Measurements from ENCODE around the gene ADCK2.
"Not testable (repeated sequence)": the region's sequence is repeated elsewhere in the genome, so short reads cannot be mapped to it uniquely, and the experiment has no call there.

The ADCK2 gene

GRCh38 chr7:140708764-140709163, 36.0 kb downstream of the ADCK2 start:
- H3K4me3 ChIP-seq (ENCODE audit: low read length in 2 of 2) = not testable (repeated sequence)

DNA sequence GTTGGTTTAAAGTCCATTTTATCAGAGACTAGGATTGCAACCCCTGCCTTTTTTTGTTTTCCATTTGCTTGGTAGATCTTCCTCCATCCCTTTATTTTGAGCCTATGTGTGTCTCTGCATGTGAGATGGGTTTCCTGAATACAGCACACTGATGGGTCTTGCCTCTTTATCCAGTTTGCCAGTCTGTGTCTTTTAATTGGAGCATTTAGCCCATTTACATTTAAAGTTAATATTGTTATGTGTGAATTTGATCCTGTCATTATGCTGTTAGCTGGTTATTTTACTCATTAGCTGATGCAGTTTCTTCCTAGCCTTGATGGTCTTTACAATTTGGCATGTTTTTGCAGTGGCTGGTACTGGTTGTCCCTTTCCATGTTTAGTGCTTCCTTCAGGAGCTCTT, 39.6 kb downstream of the ADCK2 start:
- not testable (repeated sequence) for H3K27ac ChIP-seq (ENCODE audit: low read depth in 2 of 2, low read length in 2 of 2); H3K9ac ChIP-seq (ENCODE audit: low read depth in 1 of 2, low read length in 2 of 2); H3K9me3 ChIP-seq (ENCODE audit: control insufficient read depth in 2 of 2, low read length in 2 of 2); H3K36me3 ChIP-seq (ENCODE audit: control insufficient read depth in 2 of 2, insufficient read depth in 2 of 2, low read length in 2 of 2); H3K4me1 ChIP-seq (ENCODE audit: control insufficient read depth in 2 of 2, insufficient read depth in 2 of 2, low read length in 2 of 2); H3K4me3 ChIP-seq (ENCODE audit: low read length in 2 of 2); H3K27me3 ChIP-seq (ENCODE audit: control insufficient read depth in 2 of 2, insufficient read depth in 2 of 2, low read length in 2 of 2)

More at GRCh38 chr7:140708764-140709163, 36.0 kb downstream of the ADCK2 start:
- not testable (repeated sequence) for H3K9ac ChIP-seq (ENCODE audit: low read depth in 1 of 2, low read length in 2 of 2); H3K27ac ChIP-seq (ENCODE audit: low read depth in 2 of 2, low read length in 2 of 2); H3K4me1 ChIP-seq (ENCODE audit: control insufficient read depth in 2 of 2, insufficient read depth in 2 of 2, low read length in 2 of 2); H3K27me3 ChIP-seq (ENCODE audit: control insufficient read depth in 2 of 2, insufficient read depth in 2 of 2, low read length in 2 of 2); H3K9me3 ChIP-seq (ENCODE audit: control insufficient read depth in 2 of 2, low read length in 2 of 2)
- H3K36me3 ChIP-seq (ENCODE audit: control insufficient read depth in 2 of 2, insufficient read depth in 2 of 2, low read length in 2 of 2) = peaks cover 5 to 22% of the 10 kb centered on the region in 2 donors

DNA sequence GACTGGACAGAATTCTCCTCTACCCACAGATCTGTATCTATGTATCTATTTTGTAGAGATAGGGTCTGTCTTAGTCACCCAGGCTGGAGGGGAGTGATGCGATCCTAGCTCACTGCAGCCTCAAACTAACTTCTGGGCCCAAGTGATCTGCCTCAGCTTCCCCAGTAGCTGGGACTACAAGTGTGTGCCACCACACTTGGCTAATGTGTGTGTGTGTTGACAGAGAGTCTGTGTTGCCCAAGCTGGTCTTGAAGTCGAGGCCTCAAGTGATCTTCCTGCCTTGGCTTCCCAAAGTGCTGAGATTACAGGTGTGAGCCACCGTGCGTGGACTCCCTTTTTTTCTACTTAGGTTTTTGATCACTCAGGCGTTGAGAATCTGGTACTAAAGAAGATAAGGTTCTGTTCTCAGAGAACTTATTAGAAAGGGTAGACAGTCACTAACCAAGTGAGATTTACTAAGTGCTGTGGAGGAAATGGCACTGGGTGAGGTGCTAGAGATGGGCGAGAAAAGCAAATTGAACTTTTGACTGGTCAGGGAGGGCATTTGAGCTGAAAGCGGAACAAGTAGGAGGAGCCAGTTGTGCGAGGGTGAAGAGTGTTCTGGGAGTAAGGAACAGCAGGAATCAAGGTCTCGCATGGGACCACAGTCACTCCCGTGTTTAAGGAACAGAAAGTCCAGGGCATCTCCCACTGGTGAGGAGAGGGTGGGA, 41.7 kb downstream of the ADCK2 start:
- Histone ChIP-seq H3K27me3 (ENCODE audit: control insufficient read depth in 2 of 2, insufficient read depth in 2 of 2, low read length in 2 of 2) (no peaks in the 10 kb centered on the region), H3K4me1 (ENCODE audit: control insufficient read depth in 2 of 2, insufficient read depth in 2 of 2, low read length in 2 of 2) (no peaks in the 10 kb centered on the region), H3K27ac (ENCODE audit: low read depth in 2 of 2, low read length in 2 of 2) (no peak overlapping the region)

GRCh38 chr7:140719721-140720120, 47.0 kb downstream of the ADCK2 start:
- Histone ChIP-seq H3K9ac (ENCODE audit: low read depth in 1 of 2, low read length in 2 of 2) (no peak overlapping the region), H3K27me3 (ENCODE audit: control insufficient read depth in 2 of 2, insufficient read depth in 2 of 2, low read length in 2 of 2) (no peaks in the 10 kb centered on the region), H3K36me3 (ENCODE audit: control insufficient read depth in 2 of 2, insufficient read depth in 2 of 2, low read length in 2 of 2) (peaks cover 0 to 4% of the 10 kb centered on the region in 2 donors), H3K9me3 (ENCODE audit: control insufficient read depth in 2 of 2, low read length in 2 of 2) (no peaks in the 10 kb centered on the region), H3K4me3 (ENCODE audit: low read length in 2 of 2) (no peak overlapping the region), H3K4me1 (ENCODE audit: control insufficient read depth in 2 of 2, insufficient read depth in 2 of 2, low read length in 2 of 2) (no peaks in the 10 kb centered on the region), H3K27ac (ENCODE audit: low read depth in 2 of 2, low read length in 2 of 2) (no peak overlapping the region)

More for the DNA sequence above, 41.7 kb downstream of the ADCK2 start:
- Histone ChIP-seq H3K9ac (ENCODE audit: low read depth in 1 of 2, low read length in 2 of 2) (no peak overlapping the region), H3K9me3 (ENCODE audit: control insufficient read depth in 2 of 2, low read length in 2 of 2) (no peaks in the 10 kb centered on the region), H3K4me3 (ENCODE audit: low read length in 2 of 2) (no peak overlapping the region), H3K36me3 (ENCODE audit: control insufficient read depth in 2 of 2, insufficient read depth in 2 of 2, low read length in 2 of 2) (no peaks in the 10 kb centered on the region)

GRCh38 chr7:140722254-140722653, 49.5 kb downstream of the ADCK2 start:
- no peak overlapping the region for H3K9ac ChIP-seq (ENCODE audit: low read depth in 1 of 2, low read length in 2 of 2)
- no peaks in the 10 kb centered on the region for H3K4me1 ChIP-seq (ENCODE audit: control insufficient read depth in 2 of 2, insufficient read depth in 2 of 2, low read length in 2 of 2)
- H3K9me3 ChIP-seq (ENCODE audit: control insufficient read depth in 2 of 2, low read length in 2 of 2) = no peaks in the 10 kb centered on the region
- no peak overlapping the region for H3K4me3 ChIP-seq (ENCODE audit: low read length in 2 of 2)
- H3K27me3 ChIP-seq (ENCODE audit: control insufficient read depth in 2 of 2, insufficient read depth in 2 of 2, low read length in 2 of 2) = no peaks in the 10 kb centered on the region
- H3K27ac ChIP-seq (ENCODE audit: low read depth in 2 of 2, low read length in 2 of 2) = no peak overlapping the region
- H3K36me3 ChIP-seq (ENCODE audit: control insufficient read depth in 2 of 2, insufficient read depth in 2 of 2, low read length in 2 of 2) = peaks cover 0 to 9% of the 10 kb centered on the region in 2 donors

DNA sequence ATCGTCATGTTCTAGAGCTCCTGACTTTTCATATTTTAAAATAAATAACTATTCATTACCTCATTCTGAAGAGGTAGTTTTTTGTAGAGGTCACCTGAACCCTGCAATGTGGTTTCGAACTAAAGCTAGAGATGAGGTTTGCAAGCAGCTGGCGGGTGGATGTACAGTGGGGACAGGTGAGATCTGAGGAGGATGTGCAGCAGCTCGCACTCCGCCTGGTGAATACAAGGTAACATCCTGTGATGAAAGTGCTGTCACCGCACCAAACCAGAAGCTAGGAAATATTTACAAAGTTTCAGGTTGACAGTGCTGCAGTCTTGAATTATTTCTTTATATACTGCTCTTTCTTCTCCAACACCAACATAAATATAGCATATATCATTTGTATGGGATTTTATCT, 50.3 kb downstream of the ADCK2 start:
- Histone ChIP-seq H3K27ac (ENCODE audit: low read depth in 2 of 2, low read length in 2 of 2) (no peak overlapping the region), H3K4me1 (ENCODE audit: control insufficient read depth in 2 of 2, insufficient read depth in 2 of 2, low read length in 2 of 2) (no peaks in the 10 kb centered on the region)

DNA sequence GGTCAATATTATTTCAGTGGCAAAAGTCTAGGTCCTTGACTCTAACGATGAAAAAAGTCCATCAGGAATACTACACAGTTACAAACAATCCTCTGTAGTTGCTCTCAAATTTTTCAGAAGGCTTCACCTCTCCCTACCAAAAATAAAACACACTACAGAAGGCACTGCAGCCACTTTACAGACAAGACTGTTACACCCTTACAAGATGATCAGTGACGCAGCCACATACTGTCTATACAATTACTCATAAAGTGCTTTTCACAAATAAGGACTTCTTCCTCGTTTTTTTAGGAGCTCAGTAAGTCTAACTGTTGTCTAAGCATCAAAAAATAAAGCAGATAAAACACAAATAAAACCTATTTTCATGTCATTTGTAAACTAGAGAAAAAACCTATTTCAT, 50.8 kb downstream of the ADCK2 start:
- Histone ChIP-seq H3K9ac (ENCODE audit: low read depth in 1 of 2, low read length in 2 of 2) (no peak overlapping the region), H3K27ac (ENCODE audit: low read depth in 2 of 2, low read length in 2 of 2) (no peak overlapping the region), H3K36me3 (ENCODE audit: control insufficient read depth in 2 of 2, insufficient read depth in 2 of 2, low read length in 2 of 2) (peaks cover 0 to 9% of the 10 kb centered on the region in 2 donors), H3K4me3 (ENCODE audit: low read length in 2 of 2) (no peak overlapping the region), H3K4me1 (ENCODE audit: control insufficient read depth in 2 of 2, insufficient read depth in 2 of 2, low read length in 2 of 2) (no peaks in the 10 kb centered on the region), H3K27me3 (ENCODE audit: control insufficient read depth in 2 of 2, insufficient read depth in 2 of 2, low read length in 2 of 2) (no peaks in the 10 kb centered on the region), H3K9me3 (ENCODE audit: control insufficient read depth in 2 of 2, low read length in 2 of 2) (no peaks in the 10 kb centered on the region)

More for the DNA sequence above, 50.3 kb downstream of the ADCK2 start:
- no peak overlapping the region for H3K4me3 ChIP-seq (ENCODE audit: low read length in 2 of 2)
- H3K27me3 ChIP-seq (ENCODE audit: control insufficient read depth in 2 of 2, insufficient read depth in 2 of 2, low read length in 2 of 2) = no peaks in the 10 kb centered on the region
- peaks cover 0 to 9% of the 10 kb centered on the region in 2 donors for H3K36me3 ChIP-seq (ENCODE audit: control insufficient read depth in 2 of 2, insufficient read depth in 2 of 2, low read length in 2 of 2)
- no peaks in the 10 kb centered on the region for H3K9me3 ChIP-seq (ENCODE audit: control insufficient read depth in 2 of 2, low read length in 2 of 2)
- no peak overlapping the region for H3K9ac ChIP-seq (ENCODE audit: low read depth in 1 of 2, low read length in 2 of 2)

GRCh38 chr7:140724706-140725105, 52.0 kb downstream of the ADCK2 start:
- Histone ChIP-seq H3K4me1 (ENCODE audit: control insufficient read depth in 2 of 2, insufficient read depth in 2 of 2, low read length in 2 of 2) (no peaks in the 10 kb centered on the region), H3K27me3 (ENCODE audit: control insufficient read depth in 2 of 2, insufficient read depth in 2 of 2, low read length in 2 of 2) (no peaks in the 10 kb centered on the region), H3K27ac (ENCODE audit: low read depth in 2 of 2, low read length in 2 of 2) (no peak overlapping the region), H3K9ac (ENCODE audit: low read depth in 1 of 2, low read length in 2 of 2) (no peak overlapping the region), H3K4me3 (ENCODE audit: low read length in 2 of 2) (no peak overlapping the region), H3K36me3 (ENCODE audit: control insufficient read depth in 2 of 2, insufficient read depth in 2 of 2, low read length in 2 of 2) (peaks cover 0 to 9% of the 10 kb centered on the region in 2 donors), H3K9me3 (ENCODE audit: control insufficient read depth in 2 of 2, low read length in 2 of 2) (no peaks in the 10 kb centered on the region)

- Histone ChIP-seq H3K9me3 (ENCODE audit: control insufficient read depth in 2 of 2, low read length in 2 of 2) (no peaks in the 10 kb centered on the region), H3K36me3 (ENCODE audit: control insufficient read depth in 2 of 2, insufficient read depth in 2 of 2, low read length in 2 of 2) (peaks cover 4 to 9% of the 10 kb centered on the region in 2 donors), H3K4me1 (ENCODE audit: control insufficient read depth in 2 of 2, insufficient read depth in 2 of 2, low read length in 2 of 2) (no peaks in the 10 kb centered on the region), H3K27me3 (ENCODE audit: control insufficient read depth in 2 of 2, insufficient read depth in 2 of 2, low read length in 2 of 2) (no peaks in the 10 kb centered on the region), H3K27ac (ENCODE audit: low read depth in 2 of 2, low read length in 2 of 2) (no peak overlapping the region), H3K9ac (ENCODE audit: low read depth in 1 of 2, low read length in 2 of 2) (no peak overlapping the region), H3K4me3 (ENCODE audit: low read length in 2 of 2) (no peak overlapping the region)
These were observed 53.5 kb downstream of the ADCK2 start for GRCh38 chr7:140726281-140726680.

GRCh38 chr7:140732416-140732815, 59.7 kb downstream of the ADCK2 start:
- Histone ChIP-seq H3K27ac (ENCODE audit: low read depth in 2 of 2, low read length in 2 of 2) (no peak overlapping the region), H3K4me3 (ENCODE audit: low read length in 2 of 2) (no peak overlapping the region), H3K36me3 (ENCODE audit: control insufficient read depth in 2 of 2, insufficient read depth in 2 of 2, low read length in 2 of 2) (peaks cover 0 to 4% of the 10 kb centered on the region in 2 donors), H3K9ac (ENCODE audit: low read depth in 1 of 2, low read length in 2 of 2) (no peak overlapping the region), H3K27me3 (ENCODE audit: control insufficient read depth in 2 of 2, insufficient read depth in 2 of 2, low read length in 2 of 2) (no peaks in the 10 kb centered on the region), H3K9me3 (ENCODE audit: control insufficient read depth in 2 of 2, low read length in 2 of 2) (no peaks in the 10 kb centered on the region), H3K4me1 (ENCODE audit: control insufficient read depth in 2 of 2, insufficient read depth in 2 of 2, low read length in 2 of 2) (no peaks in the 10 kb centered on the region)

Measured in mucosa of rectum (tissue), 2 donors.